GM19351 (cell line): Measurements from ENCODE around the gene PRKCB.

Source experiments
- ATAC-seq: cut with Tn5 transposase; IDR thresholded peaks from one replicate; pipeline ENCODE4 v1.9.1; 2021; ENCODE audit warnings: mild to moderate bottlenecking, moderate library complexity; ENCODE audit not compliant: unreplicated experiment

Gene PRKCB

DNA sequence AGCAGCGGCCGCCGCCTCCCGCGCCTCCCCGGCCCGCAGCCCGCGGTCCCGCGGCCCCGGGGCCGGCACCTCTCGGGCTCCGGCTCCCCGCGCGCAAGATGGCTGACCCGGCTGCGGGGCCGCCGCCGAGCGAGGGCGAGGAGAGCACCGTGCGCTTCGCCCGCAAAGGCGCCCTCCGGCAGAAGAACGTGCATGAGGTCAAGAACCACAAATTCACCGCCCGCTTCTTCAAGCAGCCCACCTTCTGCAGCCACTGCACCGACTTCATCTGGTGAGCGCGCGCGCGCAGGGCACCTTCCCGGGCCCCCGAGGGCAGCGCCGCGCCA, 258 bp downstream of the PRKCB start:
- peak; percentile 4 for ATAC-seq

DNA sequence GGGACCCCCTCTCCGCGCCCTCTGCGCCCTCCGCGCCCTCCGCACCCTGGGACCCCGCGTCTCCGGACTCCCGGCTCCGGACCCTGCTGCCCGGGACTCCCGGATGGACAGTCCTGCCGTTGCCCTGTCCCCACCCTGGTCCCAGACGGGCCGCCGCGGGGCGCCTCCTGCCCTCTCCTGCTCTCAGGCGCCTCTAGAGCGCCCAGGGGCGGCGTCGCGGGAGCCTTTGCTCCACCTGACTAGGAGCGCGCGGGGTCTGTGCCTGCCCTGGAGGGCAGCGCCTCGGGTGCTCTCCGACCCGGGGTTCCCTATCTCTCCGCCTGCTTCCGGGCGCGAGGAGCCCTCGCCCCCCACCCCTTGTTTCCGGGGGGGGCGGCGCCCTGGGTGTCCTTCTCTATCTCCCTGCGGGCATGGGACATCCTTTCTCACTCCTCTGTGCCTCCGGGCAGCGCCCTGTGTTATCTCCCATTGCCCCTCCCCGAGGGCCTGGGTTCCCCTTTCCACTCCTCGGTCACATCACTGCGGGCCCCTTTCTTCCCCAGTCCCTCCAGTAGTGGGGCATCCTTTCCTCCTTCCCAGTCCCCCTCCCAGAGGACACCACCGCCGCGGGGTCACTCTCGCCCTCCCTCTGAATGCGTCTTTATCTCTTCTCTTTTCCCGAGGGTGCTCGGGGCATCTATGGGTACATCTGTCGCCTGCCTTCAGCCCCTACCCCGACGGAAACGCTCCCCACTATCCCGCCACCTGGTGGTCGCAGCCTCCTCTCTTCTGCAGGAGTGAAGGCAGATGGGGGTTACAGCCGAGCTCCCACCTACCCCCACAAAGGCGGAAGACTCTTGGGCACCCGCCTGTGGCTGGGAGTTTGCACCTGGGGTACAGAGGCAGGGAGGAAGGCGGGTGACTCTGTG, 875 bp downstream of the PRKCB start:
- peak; percentile 15 for ATAC-seq

DNA sequence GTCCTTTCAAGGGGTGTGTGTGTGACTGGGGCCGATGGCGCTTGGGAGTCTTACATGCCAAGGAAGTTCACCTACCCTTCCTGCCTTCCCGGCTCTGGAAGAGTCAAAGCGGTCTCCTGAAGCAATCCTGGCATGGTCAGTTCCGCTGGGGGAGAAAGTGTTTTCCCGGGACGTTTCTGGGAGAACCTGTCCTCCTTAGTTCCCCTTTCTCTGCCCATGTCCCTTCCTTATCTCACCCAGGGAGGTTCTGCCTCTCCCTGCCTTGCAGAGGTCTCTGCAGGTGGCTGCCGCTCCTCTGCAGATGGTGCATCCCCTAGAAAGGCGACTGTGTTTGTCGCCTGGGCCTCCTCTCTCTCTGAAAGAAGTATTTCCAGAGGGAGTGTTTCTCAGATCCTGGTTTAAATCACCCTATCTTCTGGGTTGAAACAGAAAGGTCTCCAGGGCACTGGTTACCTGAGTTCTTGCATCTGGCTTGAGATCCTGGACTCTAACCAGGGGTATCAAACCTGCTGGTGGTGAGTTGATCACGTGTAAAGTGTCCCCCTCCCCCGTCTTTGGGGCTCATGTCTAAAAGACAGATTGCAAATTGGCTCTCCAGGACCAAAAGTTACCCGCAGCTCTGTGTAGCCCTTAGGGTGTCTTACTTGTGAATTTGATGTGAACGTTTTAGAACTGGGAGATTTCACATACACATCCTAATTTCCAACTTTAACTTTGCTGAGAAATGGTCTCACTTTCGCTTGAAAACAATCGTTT, 1.9 kb downstream of the PRKCB start:
- no peak for ATAC-seq

DNA sequence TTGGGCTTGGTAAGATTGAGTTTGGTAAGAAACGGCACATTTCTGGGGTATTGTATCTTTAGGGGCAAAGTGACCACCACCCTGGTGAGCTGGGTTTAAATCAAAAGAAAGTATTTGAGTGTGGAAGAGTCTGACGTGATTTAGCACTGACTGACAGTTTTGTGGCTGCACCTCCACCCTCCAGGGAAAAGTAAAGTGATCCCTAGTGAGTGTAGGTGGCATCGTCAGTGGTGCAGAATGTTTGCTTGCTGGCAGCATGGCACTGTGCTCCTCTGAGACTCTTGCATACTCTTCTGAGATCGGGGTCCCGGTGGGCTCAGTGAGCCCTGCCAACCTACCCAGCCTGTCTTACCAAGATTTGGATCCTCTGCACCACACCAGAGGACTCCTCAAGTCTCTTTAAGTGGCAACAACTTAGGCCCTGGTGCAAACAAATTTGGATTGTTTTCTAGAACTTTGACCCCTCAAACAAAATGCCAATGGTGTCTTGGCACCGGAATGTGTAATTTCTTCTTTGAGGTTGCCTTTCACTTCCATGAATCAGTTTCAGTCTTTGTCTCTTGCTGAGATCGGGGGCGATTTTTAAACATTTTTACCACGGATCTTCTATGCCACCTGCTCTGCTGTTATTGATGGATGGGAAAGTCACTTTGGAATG, 2.8 kb downstream of the PRKCB start:
- no peak for ATAC-seq

DNA sequence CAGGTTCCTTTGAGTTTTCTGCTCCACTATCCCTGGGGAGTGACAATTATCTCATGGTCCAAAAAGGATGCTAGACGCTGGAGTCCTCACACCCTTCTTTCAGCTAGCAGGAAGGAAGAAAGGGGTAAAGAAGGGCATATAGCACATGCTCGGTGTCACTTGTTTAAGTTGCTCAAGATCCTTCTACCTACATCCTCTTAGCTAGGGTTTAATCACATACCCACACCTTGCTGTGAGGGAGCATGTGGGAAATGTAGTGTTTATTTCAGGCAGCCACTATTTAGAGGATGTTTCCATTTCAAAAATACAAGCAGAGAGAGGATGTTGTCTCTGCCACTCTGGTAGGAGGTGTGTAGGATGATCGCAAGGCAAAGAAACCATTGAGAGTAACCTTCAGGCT, 4.5 kb downstream of the PRKCB start:
- no peak for ATAC-seq

DNA sequence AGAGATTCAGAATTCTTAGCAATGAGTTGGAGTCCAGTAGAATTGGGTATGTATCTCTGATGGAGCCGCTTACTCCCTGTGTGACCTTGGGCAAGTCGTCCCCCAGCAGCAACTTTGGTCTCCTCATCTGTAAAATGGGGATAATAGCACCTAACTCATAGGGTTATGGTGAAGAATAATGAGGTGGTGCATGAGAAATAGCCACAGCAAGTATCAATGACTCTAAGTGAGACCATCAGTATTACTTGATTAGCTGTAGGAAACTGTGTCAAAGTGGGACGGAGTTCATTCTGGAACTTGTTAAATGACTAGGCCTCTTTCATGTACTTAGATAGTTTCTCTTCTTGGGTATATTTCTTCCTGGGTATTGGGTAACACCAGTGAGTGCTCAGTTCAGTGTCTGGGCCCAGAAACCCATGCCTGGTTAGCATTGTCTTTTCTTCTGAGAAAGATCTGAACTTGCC, 6.4 kb downstream of the PRKCB start:
- ATAC-seq = peak; percentile 78

DNA sequence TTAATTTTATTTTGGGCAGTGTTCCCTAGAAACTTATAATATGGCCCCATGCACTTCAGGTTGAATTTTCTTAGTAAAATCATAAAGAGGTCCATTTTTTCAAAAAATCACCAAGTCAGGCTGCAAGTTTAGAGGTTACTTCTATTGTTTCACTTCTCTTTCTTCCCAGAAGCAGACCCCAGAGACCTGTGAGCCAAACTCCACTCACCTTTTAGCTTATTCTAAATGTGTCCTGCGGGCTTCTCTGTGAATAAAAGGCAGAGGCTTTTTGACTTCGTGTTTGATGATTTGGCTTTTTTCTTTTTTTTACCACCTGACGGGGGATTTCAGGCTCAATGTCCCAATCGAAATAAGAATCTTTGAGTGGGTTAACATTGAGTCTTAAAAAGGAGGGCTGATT, 7.4 kb downstream of the PRKCB start:
- peak; percentile 40 for ATAC-seq

DNA sequence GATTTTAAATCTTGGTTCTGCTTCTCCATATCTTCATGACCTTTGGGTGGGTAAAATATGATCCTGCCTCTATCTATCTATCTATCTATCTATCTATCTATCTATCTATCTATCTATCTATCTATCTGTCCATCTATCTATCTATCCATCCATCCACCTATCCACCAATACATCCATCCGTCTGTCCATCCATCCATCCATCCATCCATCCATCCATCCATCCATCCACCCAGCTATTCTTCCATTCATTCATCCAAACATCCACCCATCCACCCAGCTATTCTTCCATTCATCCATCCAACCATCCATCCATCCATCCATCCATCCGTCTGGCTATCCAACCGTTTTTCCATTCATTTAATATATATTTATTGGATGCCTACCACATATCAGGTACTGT, 11.5 kb downstream of the PRKCB start:
- no peak for ATAC-seq

DNA sequence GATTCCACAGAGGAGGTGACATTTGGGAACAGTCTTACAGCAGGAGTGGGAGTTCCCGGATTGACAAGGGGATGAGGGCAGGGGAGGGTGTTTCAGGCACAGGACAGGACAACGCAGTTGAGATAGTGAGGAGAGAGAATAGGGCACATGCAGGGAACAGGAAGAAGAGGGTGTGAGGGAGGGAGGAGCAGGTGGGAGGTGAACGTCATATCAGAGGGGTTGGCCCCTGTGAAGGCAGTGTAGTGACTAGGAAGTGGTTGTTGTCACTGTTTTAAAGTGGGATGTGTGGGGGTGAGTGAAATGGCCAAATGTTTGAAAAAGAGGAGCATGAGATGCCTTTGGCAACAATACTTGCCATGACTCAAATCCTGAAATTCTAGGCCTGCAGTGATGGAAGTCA, 12.2 kb downstream of the PRKCB start:
- peak; percentile 49 for ATAC-seq

DNA sequence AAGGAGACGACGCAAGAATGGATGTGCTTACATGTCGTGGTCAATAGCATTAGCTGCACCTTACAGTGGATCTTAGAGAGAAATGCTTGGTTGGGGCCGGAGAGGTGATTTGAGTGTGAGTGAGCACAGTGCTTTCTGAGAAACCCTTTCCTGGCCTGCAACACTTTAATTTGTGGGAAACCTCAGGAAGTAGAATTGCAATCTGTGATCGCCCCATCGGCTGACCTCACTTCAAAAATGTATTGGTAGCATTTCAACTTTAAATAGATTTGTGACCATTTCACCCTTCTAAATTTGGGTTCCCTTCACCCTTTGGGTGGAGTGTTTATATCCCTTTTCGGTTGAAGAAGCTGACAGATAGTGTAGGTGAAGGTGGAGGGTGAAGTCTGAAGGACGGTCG, 13.2 kb downstream of the PRKCB start:
- ATAC-seq = no peak

DNA sequence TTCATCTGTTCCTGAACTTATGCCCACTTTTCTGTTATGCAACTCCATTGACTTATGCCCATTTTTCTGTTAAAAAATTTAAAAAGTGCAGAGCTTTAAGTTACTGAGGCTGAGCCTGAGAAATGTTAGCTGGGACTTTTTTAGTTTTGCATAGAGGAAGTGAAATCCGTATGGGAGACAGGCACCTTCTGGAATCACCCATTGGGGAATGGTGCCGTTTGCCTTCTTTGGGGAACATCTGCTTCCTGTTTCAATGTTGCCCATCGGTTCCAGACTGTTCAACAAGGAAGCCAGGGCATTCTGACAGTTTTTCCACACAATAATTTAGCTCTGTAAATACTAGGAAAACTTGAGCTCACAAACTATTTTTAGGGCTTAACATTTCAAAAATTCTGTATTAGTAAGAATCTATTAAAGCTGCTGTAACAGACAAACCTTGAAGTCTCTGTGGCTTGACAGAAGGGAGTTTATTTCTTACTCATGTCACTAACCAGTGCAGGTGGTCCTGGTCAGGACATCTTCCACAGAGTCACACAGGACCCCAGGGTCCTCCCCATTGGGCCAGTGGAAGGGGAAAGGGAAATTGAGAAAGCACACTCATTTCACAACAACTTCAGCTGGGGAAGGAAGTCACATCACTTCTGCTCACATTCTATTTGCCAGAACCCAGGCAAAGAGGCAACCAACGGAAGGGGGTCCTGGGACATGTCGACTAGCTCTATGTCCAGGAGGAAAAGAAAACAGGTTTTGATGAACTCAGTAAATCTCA, 17.2 kb downstream of the PRKCB start:
- ATAC-seq = no peak

DNA sequence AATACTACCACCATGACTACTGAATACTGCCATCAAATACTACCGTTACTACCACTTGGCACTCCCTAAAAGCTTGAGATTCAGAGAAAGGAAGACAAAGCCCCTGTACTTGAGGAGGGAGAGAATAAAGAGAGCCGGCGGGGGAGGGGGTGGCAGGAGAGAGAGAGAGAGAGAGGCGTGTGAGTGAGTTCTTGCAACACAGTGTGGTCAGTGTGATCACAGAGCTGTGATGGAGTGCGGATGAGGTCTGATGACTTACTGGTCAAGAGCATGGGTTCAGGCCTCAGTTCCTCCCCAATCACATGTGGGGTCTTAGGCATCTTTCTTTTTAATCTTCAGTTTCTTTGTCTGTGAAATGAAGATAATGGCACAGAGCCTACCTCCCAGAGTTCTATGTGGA, 19.2 kb downstream of the PRKCB start:
- ATAC-seq = no peak

DNA sequence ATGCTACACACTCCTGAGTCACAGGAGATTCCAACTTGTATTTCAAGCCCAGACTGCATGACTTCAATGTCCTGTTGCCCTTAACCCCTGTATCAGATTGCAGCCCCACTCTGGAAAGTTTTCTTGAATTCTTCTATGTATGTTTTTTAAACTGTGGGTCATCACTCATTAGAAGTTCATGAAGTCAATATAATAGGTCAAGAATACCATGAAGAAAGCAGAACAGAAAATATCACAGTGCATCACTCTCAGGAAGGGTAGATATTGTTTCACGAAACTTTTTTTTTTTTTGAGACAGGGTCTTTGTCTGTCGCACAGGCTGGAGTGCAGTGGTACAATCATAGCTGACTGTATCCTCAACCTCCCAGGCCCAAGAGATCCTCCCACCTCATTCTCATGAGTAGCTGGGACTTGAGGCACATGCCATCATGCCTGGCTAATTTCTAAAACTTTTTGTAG, 20.5 kb downstream of the PRKCB start:
- ATAC-seq = peak; percentile 51

DNA sequence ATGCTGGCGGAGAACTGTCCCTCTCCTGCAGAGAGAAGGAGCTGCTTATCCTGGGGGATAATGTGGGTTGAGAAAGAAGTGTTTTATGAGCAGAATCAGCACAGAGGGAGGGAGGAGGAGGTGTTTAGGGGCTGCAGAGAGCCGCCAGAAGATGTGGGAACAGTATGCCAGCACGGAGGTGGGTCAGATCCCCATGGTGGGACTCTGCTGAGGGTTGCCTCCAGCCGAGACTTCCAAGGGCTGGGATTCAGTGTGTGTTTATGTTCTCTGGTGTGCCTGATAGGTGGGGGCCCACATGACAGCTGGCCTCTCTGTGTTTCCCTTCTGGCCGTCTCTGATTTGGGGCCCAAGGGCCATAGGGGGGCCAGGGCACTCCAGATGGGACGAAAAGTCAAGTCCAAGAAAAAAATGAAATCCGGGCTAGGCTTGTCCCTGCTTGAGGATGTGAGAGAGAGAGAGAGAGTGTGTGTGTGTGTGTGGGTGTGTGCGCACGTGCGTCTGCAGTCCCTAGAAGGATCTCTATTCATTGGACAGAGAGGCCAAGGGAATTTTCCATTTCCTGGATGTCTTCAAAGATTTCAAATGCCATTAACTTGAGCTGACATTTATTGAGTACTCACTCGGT, 21.6 kb downstream of the PRKCB start:
- no peak for ATAC-seq

DNA sequence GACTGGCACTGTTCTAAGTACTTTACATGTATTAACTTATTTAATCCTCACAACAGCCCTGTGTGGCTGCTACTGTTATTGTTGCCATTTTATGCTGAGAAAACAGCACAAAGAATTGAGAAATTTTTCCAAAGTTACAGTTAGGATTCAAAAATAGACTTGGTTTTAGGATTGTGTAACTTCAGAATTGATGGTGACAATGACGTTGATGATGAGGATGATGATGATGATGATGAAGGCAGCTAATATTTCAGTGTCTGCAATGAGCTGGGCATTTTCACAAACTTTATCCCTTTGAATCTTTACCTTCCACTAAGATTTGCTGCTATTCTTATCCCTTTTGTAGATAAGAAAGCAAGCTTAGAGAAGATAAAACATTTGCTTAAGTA, 22.1 kb downstream of the PRKCB start:
- ATAC-seq = no peak

DNA sequence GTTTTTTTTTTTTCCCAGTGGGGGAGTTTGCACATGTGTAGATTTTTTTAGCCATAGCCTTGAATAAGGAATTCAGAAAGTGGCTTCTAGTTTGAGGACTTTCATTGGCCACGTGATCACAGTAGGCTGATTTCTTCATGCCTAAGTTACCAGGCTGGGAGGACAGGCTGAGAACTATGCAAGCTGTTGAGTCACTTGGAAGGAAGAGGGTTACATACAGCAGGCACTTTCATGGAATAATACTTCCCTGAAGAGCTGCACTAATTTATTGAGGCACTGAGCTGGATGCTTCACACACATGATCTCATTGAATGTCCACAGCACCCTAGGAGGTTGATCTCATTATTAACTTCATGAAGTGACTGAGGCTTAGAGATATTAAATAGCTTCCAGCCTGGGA, 22.8 kb downstream of the PRKCB start:
- no peak for ATAC-seq

DNA sequence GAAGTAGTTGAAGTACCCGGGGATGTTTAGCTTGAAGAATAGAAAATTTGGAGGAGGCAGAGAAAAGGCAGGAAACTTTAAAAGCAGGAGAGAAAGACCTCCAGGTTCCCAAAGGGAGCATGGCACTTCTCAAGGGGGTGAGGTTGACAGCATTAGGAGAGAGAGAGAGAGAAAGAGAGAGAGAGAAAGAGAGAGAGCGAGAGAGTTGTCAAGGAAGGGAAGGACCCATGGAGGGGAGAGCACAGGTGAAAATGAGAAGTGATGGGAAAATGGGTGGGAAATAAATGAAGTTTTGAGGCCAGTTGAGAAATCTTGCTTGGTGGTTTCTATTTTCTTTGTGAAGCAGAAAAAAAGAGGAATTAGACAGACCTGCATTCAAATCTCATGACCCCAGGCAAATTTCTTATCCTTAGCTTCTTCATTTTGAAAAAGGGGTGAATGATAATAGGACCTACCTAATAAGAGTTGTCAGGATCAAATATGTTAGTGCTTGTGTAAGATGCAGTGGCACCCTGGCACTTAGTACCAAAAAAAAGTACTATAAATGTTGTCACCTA, 24.0 kb downstream of the PRKCB start:
- no peak for ATAC-seq

DNA sequence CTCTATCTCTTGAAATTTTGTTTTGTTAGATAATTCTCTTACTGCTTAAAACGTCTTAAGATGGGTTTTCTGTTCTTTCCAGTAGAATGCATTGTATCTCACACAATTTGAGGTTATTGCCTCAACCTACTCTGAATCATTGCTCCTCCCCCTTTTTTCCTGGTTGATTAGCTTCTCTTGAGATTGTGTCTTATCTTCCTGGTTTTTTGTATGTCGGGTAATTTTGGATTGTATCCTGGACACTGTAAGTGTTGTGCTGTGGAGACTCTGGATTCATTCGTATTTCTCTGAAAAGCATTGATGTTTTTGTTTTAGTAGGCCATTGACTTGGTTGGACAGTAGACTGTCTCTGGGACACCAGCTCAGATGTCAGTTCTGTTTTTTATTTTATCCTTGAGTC, 26.1 kb downstream of the PRKCB start:
- no peak for ATAC-seq

DNA sequence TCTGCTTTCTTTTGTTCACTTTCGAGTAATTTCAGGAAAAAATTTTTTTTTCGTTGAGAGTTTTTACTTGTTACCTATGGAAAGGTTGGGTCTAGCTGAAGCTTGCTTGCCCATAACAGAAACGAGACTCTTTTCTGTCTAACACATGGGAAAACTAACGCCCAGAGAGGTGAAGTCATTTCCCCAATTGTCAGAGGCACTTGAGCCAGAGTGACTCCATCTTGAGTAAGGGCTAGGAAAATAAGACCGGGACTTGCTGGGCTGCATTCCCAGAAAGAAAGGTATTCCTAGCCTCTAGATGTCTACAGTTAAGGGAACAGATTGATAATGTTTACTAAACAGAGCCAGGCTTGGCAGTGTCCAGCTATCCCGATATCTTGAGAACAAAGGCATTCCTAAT, 26.8 kb downstream of the PRKCB start:
- no peak for ATAC-seq
